ENCODE results near the gene MRPL54. TPM values are rescaled to one million over a fixed set of nuclear protein-coding genes. Genes with fewer than 3 reads are reported as not detected.

Gene MRPL54
- total RNA-seq, 6 donors from 2014 or later = 16.8 to 83.9 (median 65.5) TPM

GRCh38 chr19:3775831-3776230, 13.3 kb downstream of the MRPL54 start:
- Histone ChIP-seq H3K4me1 (no peaks in the 10 kb centered on the region), H3K9me3 (peaks cover 0 to 5% (median 0%) of the 10 kb centered on the region in 4 donors), H3K27ac (no peak overlapping the region), H3K4me3 (no peak overlapping the region), H3K27me3 (no peaks in the 10 kb centered on the region), H3K36me3 (no peaks in the 10 kb centered on the region)
- TF ChIP-seq, protein P1, sequence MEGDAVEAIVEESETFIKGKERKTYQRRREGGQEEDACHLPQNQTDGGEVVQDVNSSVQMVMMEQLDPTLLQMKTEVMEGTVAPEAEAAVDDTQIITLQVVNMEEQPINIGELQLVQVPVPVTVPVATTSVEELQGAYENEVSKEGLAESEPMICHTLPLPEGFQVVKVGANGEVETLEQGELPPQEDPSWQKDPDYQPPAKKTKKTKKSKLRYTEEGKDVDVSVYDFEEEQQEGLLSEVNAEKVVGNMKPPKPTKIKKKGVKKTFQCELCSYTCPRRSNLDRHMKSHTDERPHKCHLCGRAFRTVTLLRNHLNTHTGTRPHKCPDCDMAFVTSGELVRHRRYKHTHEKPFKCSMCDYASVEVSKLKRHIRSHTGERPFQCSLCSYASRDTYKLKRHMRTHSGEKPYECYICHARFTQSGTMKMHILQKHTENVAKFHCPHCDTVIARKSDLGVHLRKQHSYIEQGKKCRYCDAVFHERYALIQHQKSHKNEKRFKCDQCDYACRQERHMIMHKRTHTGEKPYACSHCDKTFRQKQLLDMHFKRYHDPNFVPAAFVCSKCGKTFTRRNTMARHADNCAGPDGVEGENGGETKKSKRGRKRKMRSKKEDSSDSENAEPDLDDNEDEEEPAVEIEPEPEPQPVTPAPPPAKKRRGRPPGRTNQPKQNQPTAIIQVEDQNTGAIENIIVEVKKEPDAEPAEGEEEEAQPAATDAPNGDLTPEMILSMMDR (IDR thresholded peaks at IDR 0.05) = no peak
- TF ChIP-seq POLR2AphosphoS5 (IDR thresholded peaks at IDR 0.05) (no peak), EP300 (IDR thresholded peaks at IDR 0.05) (no peak), POLR2A (IDR thresholded peaks at IDR 0.05) (no peak)
- ATAC-seq (ENCODE audit: low FRiP score in 2 of 2) (no peak), DNase-seq (no peak)
- 92 to 95% methylated on average over 2 to 5 of the region's 5 CpGs for WGBS, 2 donors

GRCh38 chr19:3776479-3777040, 14.1 kb downstream of the MRPL54 start:
- peaks cover 0 to 2% (median 0%) of the 10 kb centered on the region in 4 donors for H3K36me3 ChIP-seq
- no peak overlapping the region for H3K4me3 ChIP-seq
- no peak for DNase-seq
- H3K27ac ChIP-seq = no peak overlapping the region
- H3K9me3 ChIP-seq = peaks cover 3 to 13% (median 6%) of the 10 kb centered on the region in 4 donors
- ATAC-seq (ENCODE audit: low FRiP score in 2 of 2) = no peak
- TF ChIP-seq POLR2AphosphoS5 (IDR thresholded peaks at IDR 0.05) (no peak), EP300 (IDR thresholded peaks at IDR 0.05) (no peak), POLR2A (IDR thresholded peaks at IDR 0.05) (no peak)
- TF ChIP-seq, protein P1 (IDR thresholded peaks at IDR 0.05) = no peak
- no peaks in the 10 kb centered on the region for H3K27me3 ChIP-seq
- H3K4me1 ChIP-seq = no peaks in the 10 kb centered on the region
- WGBS, 2 donors = 84 to 94% methylated on average over 1 of the region's 1 CpG

GRCh38 chr19:3778104-3778867, 15.8 kb downstream of the MRPL54 start:
- H3K27ac ChIP-seq = no peak overlapping the region
- H3K4me1 ChIP-seq = no peaks in the 10 kb centered on the region
- no peak for TF ChIP-seq EP300 (IDR thresholded peaks at IDR 0.05)
- no peak for TF ChIP-seq POLR2AphosphoS5 (IDR thresholded peaks at IDR 0.05)
- TF ChIP-seq, protein P1 (IDR thresholded peaks at IDR 0.05) = no peak
- TF ChIP-seq POLR2A (IDR thresholded peaks at IDR 0.05) = no peak
- no peak overlapping the region for H3K4me3 ChIP-seq
- 91 to 94% methylated on average over 19 to 35 of the region's 37 CpGs for WGBS, 2 donors
- DNase-seq = peak in 1 of 2 donors; percentile 84
- no peak for ATAC-seq (ENCODE audit: low FRiP score in 2 of 2)
- peaks cover 0 to 10% (median 0%) of the 10 kb centered on the region in 4 donors for H3K36me3 ChIP-seq
- H3K27me3 ChIP-seq = no peaks in the 10 kb centered on the region
- H3K9me3 ChIP-seq = peaks cover 12 to 27% (median 17%) of the 10 kb centered on the region in 4 donors

- Histone ChIP-seq H3K4me3 (no peak overlapping the region), H3K36me3 (peaks cover 0 to 10% (median 0%) of the 10 kb centered on the region in 4 donors), H3K27ac (no peak overlapping the region), H3K27me3 (no peaks in the 10 kb centered on the region), H3K4me1 (no peaks in the 10 kb centered on the region), H3K9me3 (peaks cover 12 to 27% (median 17%) of the 10 kb centered on the region in 4 donors)
- ATAC-seq (ENCODE audit: low FRiP score in 2 of 2) (no peak), DNase-seq (peak in 1 of 2 donors; percentile 80)
- WGBS, 2 donors = 75 to 85% methylated on average over 4 to 44 of the region's 44 CpGs
- TF ChIP-seq POLR2A (IDR thresholded peaks at IDR 0.05) (no peak), EP300 (IDR thresholded peaks at IDR 0.05) (no peak), POLR2AphosphoS5 (IDR thresholded peaks at IDR 0.05) (no peak)
- TF ChIP-seq, protein P1 (IDR thresholded peaks at IDR 0.05) = no peak
These were observed 16.6 kb downstream of the MRPL54 start for GRCh38 chr19:3778899-3779723.
